Natural killer cell (primary cell): ENCODE measurements around the gene LRIT3. TPM values are rescaled to one million over a fixed set of nuclear protein-coding genes. Genes with fewer than 3 reads are reported as not detected.

ENCODE experiments used
- total RNA-seq, 4 donors: library from RNA; stranded (reverse); fragments of 120-200 nt in 1 of 4; gene quantifications; one replicate each; pipeline versions ENCODE4 v1.2.3 to v1.2.4, GENCODE V29; 2013 to 2022

The LRIT3 gene
- total RNA-seq, 3 donors from 2014 or later (not counting 1 experiment from before 2014, with no cell fraction given), result 0.10 to 0.12 TPM; not detected in 1

Other genes with a start within 250 kb of the LRIT3 start
- gene CASP6, start 144.7 kb upstream of the LRIT3 start, total RNA-seq, result 1 to 10 TPM; 3.4 to 6.0 (median 4.8) TPM
- 10 to 100 TPM in 2 of 3 donors, 1 to 10 TPM in 1; 7.2 to 11.5 (median 10.1) TPM for gene PLA2G12A, start 118.0 kb upstream of the LRIT3 start, total RNA-seq
- gene CFI, start 46.1 kb upstream of the LRIT3 start, total RNA-seq, result not detected
- 10 to 100 TPM in 1 of 3 donors, 1 to 10 TPM in 2; 9.5 to 11.2 (median 9.7) TPM for gene GAR1, start 32.3 kb upstream of the LRIT3 start, total RNA-seq
- under 1 TPM in 1 of 3 donors, not detected in 2; 0.24 TPM for gene RRH, start 20.1 kb upstream of the LRIT3 start, total RNA-seq
- 1 to 10 TPM in 2 of 3 donors, under 1 TPM in 1; 0.48 to 1.2 (median 1.1) TPM for gene EGF, start 64.8 kb downstream of the LRIT3 start, total RNA-seq